HT-29 (cell line): Measurements from ENCODE around the gene ZDHHC14. TPM values are rescaled to one million over a fixed set of nuclear protein-coding genes. Genes with fewer than 3 reads are reported as not detected.

Experiments
- DNase-seq: peaks from one replicate; pipeline ENCODE4 v3.0.0-alpha.2; 2015; ENCODE audit warnings: low spot score
- total RNA-seq: library from RNA; depleted of rRNA; stranded (reverse); fragments of >200 nt; shearing (Covaris generic); gene quantifications from 2 replicates; pipeline ENCODE4 v1.2.3, GENCODE V29; 2014

Gene ZDHHC14
- total RNA-seq, 1 experiment from 2014 or later: 6.2 TPM

- DNase-seq: no peak
Observed at GRCh38 chr6:157596461-157596860, 215.5 kb downstream of the ZDHHC14 start.

GRCh38 chr6:157596886-157597285 lies 215.9 kb downstream of the ZDHHC14 start:
- DNase-seq: no peak

- DNase-seq: peak; percentile 74
Observed at GRCh38 chr6:157597461-157598312, 216.7 kb downstream of the ZDHHC14 start.

- DNase-seq: no peak
Observed at GRCh38 chr6:157599191-157599590, 218.2 kb downstream of the ZDHHC14 start.

- DNase-seq: no peak
Observed at GRCh38 chr6:157600807-157601206, 219.8 kb downstream of the ZDHHC14 start.

GRCh38 chr6:157602521-157603295 lies 221.7 kb downstream of the ZDHHC14 start:
- no peak for DNase-seq

- no peak for DNase-seq
Observed at GRCh38 chr6:157603314-157603940, 222.4 kb downstream of the ZDHHC14 start.

GRCh38 chr6:157603971-157604370 lies 223.0 kb downstream of the ZDHHC14 start:
- DNase-seq: no peak

- no peak for DNase-seq
Observed at GRCh38 chr6:157604816-157605215, 223.8 kb downstream of the ZDHHC14 start.

- DNase-seq: no peak
Observed at GRCh38 chr6:157605484-157605883, 224.5 kb downstream of the ZDHHC14 start.

GRCh38 chr6:157606516-157606915 lies 225.5 kb downstream of the ZDHHC14 start:
- DNase-seq: no peak

- DNase-seq: no peak
Observed at GRCh38 chr6:157607317-157608109, 226.5 kb downstream of the ZDHHC14 start.

- DNase-seq: no peak
Observed at GRCh38 chr6:157608221-157609075, 227.5 kb downstream of the ZDHHC14 start.

GRCh38 chr6:157609117-157609516 lies 228.1 kb downstream of the ZDHHC14 start:
- DNase-seq: no peak

GRCh38 chr6:157609556-157609955 lies 228.6 kb downstream of the ZDHHC14 start:
- no peak for DNase-seq

GRCh38 chr6:157610451-157610999 lies 229.5 kb downstream of the ZDHHC14 start:
- DNase-seq: no peak

GRCh38 chr6:157611406-157611805 lies 230.4 kb downstream of the ZDHHC14 start:
- DNase-seq: no peak

GRCh38 chr6:157613011-157613522 lies 232.1 kb downstream of the ZDHHC14 start:
- peak; percentile 68 for DNase-seq

GRCh38 chr6:157614026-157614568 lies 233.1 kb downstream of the ZDHHC14 start:
- peak; percentile 49 for DNase-seq

- DNase-seq: no peak
Observed at GRCh38 chr6:157615420-157615769, 234.4 kb downstream of the ZDHHC14 start.
